BJ (cell line): ENCODE measurements around the gene TTC13. TPM values are rescaled to one million over a fixed set of nuclear protein-coding genes. Genes with fewer than 3 reads are reported as not detected.

ENCODE experiments used
- CTCF ChIA-PET: fragments of 350-600 bp; formaldehyde crosslinking; extraction: SDS; loops from one replicate; lab custom pipeline; 2021; ENCODE audit warnings: antibody characterized with exemption, inconsistent platforms; lab: Yijun Ruan, JAX
- POLR2A ChIA-PET: fragments of 300-600 bp; sonication (Branson Sonifier 250); formaldehyde crosslinking; extraction: SDS; loops from one replicate; lab custom pipeline; 2021; ENCODE audit warnings: antibody characterized with exemption; lab: Charles Lee
- DNase-seq: peaks from one replicate; pipeline ENCODE4 v3.0.0-alpha.2; 2011; ENCODE audit warnings: low read depth
- H3K27me3 ChIP-seq: 2 replicates; pipeline ENCODE4 v1.6.0; 2011; ENCODE audit warnings: low read length; ENCODE audit not compliant: control insufficient read depth, insufficient read depth
- H3K36me3 ChIP-seq: 2 replicates; pipeline ENCODE4 v1.5.1; 2011; ENCODE audit warnings: low read length; ENCODE audit not compliant: control insufficient read depth, insufficient read depth
- H3K4me3 ChIP-seq: 2 replicates; pipeline ENCODE4 v1.5.1; 2011; ENCODE audit warnings: low read depth, mild to moderate bottlenecking, control low read depth, low read length
- CTCF ChIP-seq: IDR thresholded peaks from 2 replicates; pipeline ENCODE4 v1.5.1; 2011; ENCODE audit warnings: low read depth, mild to moderate bottlenecking, control low read depth, inconsistent platforms, low read length, moderate library complexity; ENCODE audit not compliant: insufficient read depth
- polyA plus RNA-seq: library from polyadenylated mRNA; depleted of rRNA; stranded (reverse); fragments of >200 nt; gene quantifications from 2 replicates; pipeline ENCODE4 v1.2.3, GENCODE V29; 2011

The TTC13 gene
- polyA plus RNA-seq, 1 experiment = 7.4 TPM

- no peaks in the 10 kb centered on the region for H3K27me3 ChIP-seq
- H3K36me3 ChIP-seq = peaks cover 5% of the 10 kb centered on the region
- TF ChIP-seq CTCF = no peak
- no peak overlapping the region for H3K4me3 ChIP-seq
- POLR2A ChIA-PET = no interaction called here
- no peak for DNase-seq
- CTCF ChIA-PET = interaction anchor here (0.5 to 1.8 kb wide), 5 partner anchors 12 to 348 kb away, joined by 3 to 5 read pairs (median 4); no protein-coding TSS in a partner anchor
Observed at GRCh38 chr1:230864441-230864840, 114.2 kb downstream of the TTC13 start.

DNA sequence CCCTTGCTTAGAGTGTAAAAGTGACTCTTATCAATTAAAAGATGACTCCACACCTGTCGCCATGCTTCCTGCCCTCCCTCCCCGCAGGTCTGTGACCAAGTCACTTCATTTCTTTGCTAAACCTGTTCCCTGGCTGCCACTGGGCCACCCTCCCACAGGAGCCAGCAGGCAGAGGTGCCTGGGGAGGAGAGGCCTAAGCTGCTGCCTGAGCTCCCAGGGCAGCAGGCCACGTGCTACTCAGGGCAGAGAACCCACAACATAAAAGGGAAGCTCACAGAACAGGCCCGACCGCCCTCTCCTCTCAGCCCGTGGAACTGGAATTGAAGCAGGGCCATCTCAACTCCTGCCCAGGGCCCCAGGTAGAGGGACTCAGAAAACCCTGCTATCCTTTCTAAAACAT, 115.2 kb downstream of the TTC13 start:
- Histone ChIP-seq H3K4me3 (no peak overlapping the region), H3K27me3 (no peaks in the 10 kb centered on the region), H3K36me3 (peaks cover 5% of the 10 kb centered on the region)
- CTCF ChIA-PET = interaction anchor here (1.8 kb wide), 1 partner anchor 11 kb away, joined by 4 read pairs; no protein-coding TSS in a partner anchor
- POLR2A ChIA-PET = no interaction called here
- no peak for TF ChIP-seq CTCF
- no peak for DNase-seq

DNA sequence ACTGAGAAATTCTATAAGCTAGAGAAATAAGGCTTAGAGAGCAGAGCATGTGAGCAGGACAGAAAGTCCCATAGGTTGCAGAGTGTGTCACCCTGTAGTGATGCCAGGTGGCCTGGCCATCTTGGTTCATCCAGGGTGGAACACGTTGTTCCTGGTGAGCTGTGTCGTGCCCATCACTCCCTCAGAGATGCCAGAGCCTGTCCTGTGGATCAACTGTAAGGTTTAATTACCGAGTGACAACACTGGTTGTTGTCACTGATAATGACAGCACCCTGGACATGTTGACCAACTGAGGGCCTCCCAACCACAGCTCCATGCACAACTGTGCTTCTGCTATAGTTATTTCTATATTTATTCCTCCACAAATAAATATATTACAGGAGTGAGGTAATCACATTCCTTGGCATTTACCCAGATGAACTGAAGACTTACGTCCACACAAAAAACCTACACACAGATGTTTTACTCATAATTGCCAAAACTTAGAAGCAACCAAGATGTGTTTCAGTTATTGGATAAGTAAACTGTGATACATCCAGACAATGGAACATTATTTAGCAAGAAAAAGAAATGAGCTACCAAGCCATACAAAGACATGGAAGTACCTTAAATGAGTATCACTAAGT, 116.6 kb downstream of the TTC13 start:
- DNase-seq = no peak

GRCh38 chr1:230861489-230861888, 117.2 kb downstream of the TTC13 start:
- no peak for DNase-seq
- peaks cover 8% of the 10 kb centered on the region for H3K36me3 ChIP-seq
- H3K4me3 ChIP-seq = no peak overlapping the region
- ChIA-PET CTCF (interaction anchor here (0.9 kb wide), 1 partner anchor 11 kb away, joined by 3 read pairs; no protein-coding TSS in a partner anchor), POLR2A (no interaction called here)
- H3K27me3 ChIP-seq = no peaks in the 10 kb centered on the region
- peak; percentile 9; the same call in 1 of the 2 replicates for TF ChIP-seq CTCF

More for the DNA sequence above, 116.6 kb downstream of the TTC13 start:
- Histone ChIP-seq H3K36me3 (peaks cover 5% of the 10 kb centered on the region), H3K27me3 (no peaks in the 10 kb centered on the region), H3K4me3 (no peak overlapping the region)
- ChIA-PET POLR2A (interaction anchor here (0.6 kb wide), 1 partner anchor 20 kb away, joined by 3 read pairs; no protein-coding TSS in a partner anchor), CTCF (interaction anchor here (0.7 to 0.9 kb wide), 2 partner anchors 12 to 54 kb away, joined by 3 read pairs; no protein-coding TSS in a partner anchor)
- TF ChIP-seq CTCF = no peak

- no peak overlapping the region for H3K4me3 ChIP-seq
- POLR2A ChIA-PET = no interaction called here
- no peaks in the 10 kb centered on the region for H3K27me3 ChIP-seq
- CTCF ChIA-PET = no interaction called here
- peaks cover 8% of the 10 kb centered on the region for H3K36me3 ChIP-seq
- no peak for DNase-seq
- TF ChIP-seq CTCF = no peak
Observed at GRCh38 chr1:230860617-230861384, 117.9 kb downstream of the TTC13 start.
